ENCODE data around the gene DUSP9. TPM values are rescaled to one million over a fixed set of nuclear protein-coding genes. Genes with fewer than 3 reads are reported as not detected.

Gene DUSP9
- total RNA-seq, 2 donors from 2014 or later, result 0.18 to 0.31 TPM

GRCh38 chrX:153624196-153625091 is 22.6 kb upstream of the DUSP9 start:
- Mint-ChIP-seq H3K36me3 (ENCODE audit: low read depth) (no peaks in the 10 kb centered on the region), H3K4me3 (no peak overlapping the region), H3K27me3 (ENCODE audit: insufficient read depth) (peaks cover 4% of the 10 kb centered on the region), H3K27ac (no peak overlapping the region), H3K9me3 (peaks cover 52% of the 10 kb centered on the region), H3K4me1 (no peaks in the 10 kb centered on the region)
- Histone ChIP-seq H3K27ac (ENCODE audit: low read depth, low read length) (no peak overlapping the region), H3K36me3 (ENCODE audit: control insufficient read depth, insufficient read depth, low read length) (no peaks in the 10 kb centered on the region), H3K27me3 (ENCODE audit: control insufficient read depth, insufficient read depth, low read length, poor library complexity, severe bottlenecking) (no peaks in the 10 kb centered on the region), H3K9ac (ENCODE audit: extremely low read depth, low read length, poor library complexity, severe bottlenecking) (no peak overlapping the region), H3K4me1 (ENCODE audit: control insufficient read depth, insufficient read depth, low read length) (no peaks in the 10 kb centered on the region), H3K9me3 (ENCODE audit: control insufficient read depth, low read length) (no peaks in the 10 kb centered on the region), H3K4me3 (ENCODE audit: low read length) (no peak overlapping the region)
- DNase-seq, result no peak
- TF ChIP-seq CTCF (conservative IDR thresholded peaks at IDR 0.05), result no peak
- WGBS, 2 experiments (ENCODE audit: insufficient coverage in 1 of 2, insufficient read length in 1 of 2), result 88 to 93% methylated on average over 2 to 15 of the region's 15 CpGs

GRCh38 chrX:153625271-153626024 is 21.6 kb upstream of the DUSP9 start:
- peaks cover 61% of the 10 kb centered on the region for H3K9me3 Mint-ChIP-seq
- H3K4me3 Mint-ChIP-seq, result no peak overlapping the region
- Histone ChIP-seq H3K9ac (ENCODE audit: extremely low read depth, low read length, poor library complexity, severe bottlenecking) (no peak overlapping the region), H3K9me3 (ENCODE audit: control insufficient read depth, low read length) (no peaks in the 10 kb centered on the region), H3K4me1 (ENCODE audit: control insufficient read depth, insufficient read depth, low read length) (no peaks in the 10 kb centered on the region), H3K4me3 (ENCODE audit: low read length) (no peak overlapping the region), H3K27ac (ENCODE audit: low read depth, low read length) (no peak overlapping the region), H3K36me3 (ENCODE audit: control insufficient read depth, insufficient read depth, low read length) (no peaks in the 10 kb centered on the region), H3K27me3 (ENCODE audit: control insufficient read depth, insufficient read depth, low read length, poor library complexity, severe bottlenecking) (no peaks in the 10 kb centered on the region)
- 92 to 100% methylated on average over 3 to 18 of the region's 21 CpGs for WGBS, 2 experiments (ENCODE audit: insufficient coverage in 1 of 2, insufficient read length in 1 of 2)
- peaks cover 4% of the 10 kb centered on the region for H3K27me3 Mint-ChIP-seq (ENCODE audit: insufficient read depth)
- no peaks in the 10 kb centered on the region for H3K36me3 Mint-ChIP-seq (ENCODE audit: low read depth)
- H3K27ac Mint-ChIP-seq, result no peak overlapping the region
- H3K4me1 Mint-ChIP-seq, result no peaks in the 10 kb centered on the region
- no peak for TF ChIP-seq CTCF (conservative IDR thresholded peaks at IDR 0.05)
- no peak for DNase-seq

- H3K9me3 Mint-ChIP-seq, result peaks cover 63% of the 10 kb centered on the region
- H3K36me3 ChIP-seq (ENCODE audit: control insufficient read depth, insufficient read depth, low read length), result no peaks in the 10 kb centered on the region
- no peaks in the 10 kb centered on the region for H3K4me1 Mint-ChIP-seq
- no peaks in the 10 kb centered on the region for H3K9me3 ChIP-seq (ENCODE audit: control insufficient read depth, low read length)
- no peak overlapping the region for H3K9ac ChIP-seq (ENCODE audit: extremely low read depth, low read length, poor library complexity, severe bottlenecking)
- no peaks in the 10 kb centered on the region for H3K4me1 ChIP-seq (ENCODE audit: control insufficient read depth, insufficient read depth, low read length)
- H3K4me3 Mint-ChIP-seq, result no peak overlapping the region
- H3K27ac Mint-ChIP-seq, result no peak overlapping the region
- no peaks in the 10 kb centered on the region for H3K36me3 Mint-ChIP-seq (ENCODE audit: low read depth)
- H3K27me3 Mint-ChIP-seq (ENCODE audit: insufficient read depth), result peaks cover 8% of the 10 kb centered on the region
- H3K4me3 ChIP-seq (ENCODE audit: low read length), result no peak overlapping the region
- H3K27ac ChIP-seq (ENCODE audit: low read depth, low read length), result no peak overlapping the region
- no peak for TF ChIP-seq CTCF (conservative IDR thresholded peaks at IDR 0.05)
- no peak for DNase-seq
- no peaks in the 10 kb centered on the region for H3K27me3 ChIP-seq (ENCODE audit: control insufficient read depth, insufficient read depth, low read length, poor library complexity, severe bottlenecking)
- WGBS, 2 experiments (ENCODE audit: insufficient coverage in 1 of 2, insufficient read length in 1 of 2), result 93 to 95% methylated on average over 3 to 15 of the region's 16 CpGs
These were observed 20.9 kb upstream of the DUSP9 start for GRCh38 chrX:153626025-153626633.

All from endodermal cell (in vitro differentiated cells).